Stromal cell of bone marrow (primary cell): ENCODE data around the gene MBL2.

Source experiments
- DNase-seq: peaks from one replicate; pipeline ENCODE4 v3.0.0-alpha.2; 2012; ENCODE audit warnings: low read depth

MBL2 gene

DNA sequence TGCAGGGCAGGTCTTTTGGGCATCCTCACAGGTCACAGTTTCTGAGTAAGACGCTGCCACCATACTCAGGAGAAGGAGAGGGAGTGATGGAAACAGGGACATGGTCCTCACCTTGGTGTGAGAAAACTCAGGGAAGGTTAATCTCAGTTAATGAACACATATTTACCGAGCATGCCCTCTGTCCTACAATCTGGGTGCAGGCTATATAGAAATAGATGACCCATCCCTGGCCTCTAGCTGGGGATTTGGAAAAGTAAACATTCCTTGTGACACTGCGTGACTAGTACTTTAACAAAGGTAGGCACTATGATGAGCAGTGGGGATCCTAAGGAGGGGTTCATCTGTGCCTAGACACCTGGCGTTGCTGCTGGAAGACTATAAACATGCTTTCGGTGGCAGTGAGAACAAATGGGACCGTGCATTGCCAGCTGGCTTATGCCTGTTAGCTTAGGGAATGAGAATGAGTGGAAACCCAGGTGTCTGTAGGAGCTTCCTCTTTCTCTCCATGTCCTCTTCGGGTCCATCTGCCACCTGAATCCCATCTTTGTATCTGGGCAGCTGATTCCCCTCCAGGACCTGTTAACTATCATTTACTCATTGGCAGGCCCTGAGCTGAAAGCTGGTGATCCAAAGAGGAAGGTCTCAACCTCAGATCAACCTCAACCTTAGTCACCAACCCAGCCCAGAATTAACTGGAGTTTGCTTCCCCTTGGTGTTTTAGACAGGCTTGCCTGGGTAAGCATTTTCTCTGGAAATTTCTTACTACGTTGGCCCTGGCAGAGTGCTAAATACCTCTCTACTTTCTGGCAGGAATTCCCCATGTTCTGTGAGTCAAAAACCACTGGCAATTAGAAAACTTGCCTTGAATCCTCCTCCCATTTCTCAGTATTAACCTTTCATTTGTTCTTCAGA lies 794 bp downstream of the MBL2 start:
- DNase-seq = peak; percentile 71

- no peak for DNase-seq
Measured at GRCh38 chr10:52770904-52771303, 1.7 kb downstream of the MBL2 start.

DNA sequence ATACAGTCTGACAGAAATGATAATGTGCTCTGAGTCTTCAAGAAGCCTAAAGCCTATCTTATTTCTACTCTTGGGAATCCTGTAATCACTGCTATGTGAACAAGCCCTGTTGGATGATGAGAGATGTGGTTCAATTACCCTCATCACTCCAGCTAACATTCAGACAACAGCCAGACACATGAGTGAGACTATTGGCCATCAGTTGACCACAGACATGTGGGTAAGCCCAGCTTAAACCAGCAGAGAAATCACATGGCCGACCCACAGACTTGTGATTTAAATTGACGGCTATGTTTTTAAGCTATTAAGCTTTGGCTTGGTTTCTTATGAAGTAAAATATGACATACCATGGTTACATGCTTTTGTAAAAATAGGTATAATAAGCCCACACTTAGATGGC lies 2.6 kb downstream of the MBL2 start:
- DNase-seq = no peak

- no peak for DNase-seq
Measured at GRCh38 chr10:52768001-52768532, 4.5 kb downstream of the MBL2 start.

GRCh38 chr10:52762088-52762487 lies 10.5 kb downstream of the MBL2 start:
- DNase-seq = no peak

DNA sequence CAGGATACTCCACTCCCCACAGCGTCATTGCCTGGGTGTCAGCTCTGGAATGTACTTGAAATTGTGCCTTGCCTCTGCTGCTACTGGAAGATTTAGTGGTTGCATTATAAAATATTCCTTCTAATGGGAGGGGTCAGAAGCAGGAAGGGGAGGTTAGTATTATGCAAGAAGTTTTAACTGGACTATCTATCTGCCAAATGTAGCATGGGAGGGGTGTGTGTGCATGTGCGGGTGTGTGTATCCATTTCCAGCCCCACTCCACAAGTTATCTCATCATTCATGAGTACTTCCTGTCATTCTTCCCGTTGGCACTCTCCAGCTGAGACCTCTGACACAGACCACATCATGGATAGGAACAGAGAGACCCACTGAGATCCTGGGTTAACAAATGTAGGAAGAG lies 13.4 kb downstream of the MBL2 start:
- no peak for DNase-seq

GRCh38 chr10:52758406-52758805 lies 14.2 kb downstream of the MBL2 start:
- DNase-seq = no peak

DNA sequence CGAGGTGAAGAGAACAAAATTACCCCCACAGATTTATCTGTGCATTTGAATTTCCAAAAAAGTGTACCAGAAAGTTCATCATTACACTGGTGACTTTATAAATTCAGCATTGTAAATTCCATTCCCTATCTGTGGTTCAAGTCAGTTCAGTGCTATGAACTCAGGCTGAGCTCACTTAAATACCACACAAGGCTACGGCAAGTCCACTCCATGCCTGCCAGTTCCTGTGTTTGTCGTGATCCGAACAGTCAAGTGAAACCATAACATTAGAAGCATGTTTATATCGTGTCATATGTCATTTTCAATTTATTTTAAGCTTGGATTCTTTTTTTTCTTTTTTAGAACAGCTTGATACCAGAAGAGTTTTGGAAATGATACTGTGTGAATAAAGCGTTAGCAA lies 14.8 kb downstream of the MBL2 start:
- DNase-seq = no peak

- DNase-seq = no peak
Measured at GRCh38 chr10:52756966-52757365, 15.6 kb downstream of the MBL2 start.

DNA sequence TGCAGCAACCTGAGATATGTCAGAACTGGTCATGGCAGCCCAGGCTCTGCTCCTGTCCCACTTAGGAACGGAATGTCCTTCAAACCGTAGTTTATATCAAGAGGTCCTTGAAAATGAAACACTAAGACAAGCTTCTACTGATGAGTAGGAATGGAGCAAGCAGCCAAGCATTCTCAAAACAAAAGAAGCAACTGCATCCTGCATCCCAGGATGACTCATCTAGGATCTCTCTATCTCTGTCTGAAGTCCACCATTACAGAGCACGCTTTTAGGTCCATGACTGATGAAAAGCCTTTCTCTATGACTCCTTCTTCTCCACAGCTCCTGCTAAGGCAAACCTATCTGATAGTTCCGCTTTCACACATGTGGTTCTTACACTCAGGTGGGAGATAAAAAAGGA lies 16.3 kb downstream of the MBL2 start:
- no peak for DNase-seq

DNA sequence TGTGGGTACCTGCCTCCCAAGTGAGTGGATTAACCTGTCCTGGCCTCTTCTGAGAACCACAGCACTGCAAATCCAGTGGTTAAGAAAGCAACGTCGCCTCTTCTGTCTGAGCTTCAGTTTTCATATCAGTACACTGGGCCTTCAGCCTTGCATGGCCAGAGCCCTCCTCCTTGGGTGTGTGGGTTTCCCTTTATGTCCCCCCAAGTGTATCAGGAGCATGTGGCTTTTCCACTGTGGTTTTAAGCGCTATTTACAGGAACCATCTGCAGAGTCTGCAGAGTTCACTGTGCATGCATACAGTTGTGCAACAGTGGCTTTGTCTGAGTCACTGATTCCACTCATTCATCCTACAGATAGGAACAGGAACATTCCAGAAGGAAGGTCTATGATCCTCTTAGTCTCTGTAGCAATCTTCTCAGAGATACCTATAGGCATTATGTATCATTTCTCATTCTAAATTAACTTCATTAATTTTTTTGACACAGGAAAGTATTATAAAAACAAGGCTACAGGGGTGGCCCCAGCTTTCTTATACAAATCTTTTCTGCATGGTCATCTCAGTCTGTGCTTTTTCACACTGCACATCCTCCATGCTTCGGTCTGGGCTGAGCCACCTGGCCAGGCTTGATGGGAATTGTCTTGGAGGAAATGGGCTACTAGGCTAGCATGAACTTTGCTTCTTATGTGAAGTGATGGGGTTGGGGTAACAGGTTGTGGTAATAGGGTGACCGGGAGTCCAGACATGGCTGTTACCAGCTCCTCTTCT lies 17.1 kb downstream of the MBL2 start:
- DNase-seq = peak; percentile 54

GRCh38 chr10:52752801-52753445 lies 19.7 kb downstream of the MBL2 start:
- no peak for DNase-seq

- DNase-seq = no peak
Measured at GRCh38 chr10:52752261-52752660, 20.3 kb downstream of the MBL2 start.

DNA sequence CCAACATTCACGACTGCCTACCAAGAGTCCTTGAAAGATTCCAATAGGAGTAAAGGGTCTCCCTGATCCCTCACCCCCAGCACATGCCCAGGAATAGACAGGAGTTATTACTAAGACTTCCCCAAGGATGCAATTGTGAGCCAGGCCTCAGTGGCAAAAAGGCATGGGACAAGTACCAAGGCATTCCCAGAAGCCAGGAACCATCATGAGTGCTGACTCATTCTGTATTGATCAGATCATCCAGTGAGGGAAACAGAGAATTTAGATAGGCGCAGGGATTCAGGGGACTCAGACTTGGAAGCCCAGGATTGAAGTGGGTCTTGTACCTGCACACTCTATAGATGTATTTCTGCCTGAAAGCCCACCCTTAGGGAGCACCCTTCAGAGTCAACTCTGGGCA lies 21.2 kb downstream of the MBL2 start:
- no peak for DNase-seq

DNA sequence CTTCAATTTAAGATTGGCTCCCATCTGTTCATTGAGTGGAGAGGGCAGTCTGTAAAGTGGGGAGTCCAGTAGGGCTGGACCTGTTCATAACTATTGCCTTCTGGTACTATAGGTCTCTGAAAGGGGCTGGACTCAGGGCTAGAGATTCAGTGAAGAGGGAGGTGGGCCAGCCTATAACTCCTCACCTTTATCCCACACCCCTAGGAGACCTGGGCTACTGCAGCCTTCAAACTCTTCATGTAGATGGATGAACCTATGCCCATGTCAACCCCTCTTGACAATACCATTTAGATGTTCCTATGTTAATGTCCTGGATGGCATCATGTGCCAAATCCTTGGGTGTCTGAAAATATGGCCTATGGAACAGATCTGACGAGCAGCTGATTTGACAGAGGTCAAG lies 22.0 kb downstream of the MBL2 start:
- no peak for DNase-seq

DNA sequence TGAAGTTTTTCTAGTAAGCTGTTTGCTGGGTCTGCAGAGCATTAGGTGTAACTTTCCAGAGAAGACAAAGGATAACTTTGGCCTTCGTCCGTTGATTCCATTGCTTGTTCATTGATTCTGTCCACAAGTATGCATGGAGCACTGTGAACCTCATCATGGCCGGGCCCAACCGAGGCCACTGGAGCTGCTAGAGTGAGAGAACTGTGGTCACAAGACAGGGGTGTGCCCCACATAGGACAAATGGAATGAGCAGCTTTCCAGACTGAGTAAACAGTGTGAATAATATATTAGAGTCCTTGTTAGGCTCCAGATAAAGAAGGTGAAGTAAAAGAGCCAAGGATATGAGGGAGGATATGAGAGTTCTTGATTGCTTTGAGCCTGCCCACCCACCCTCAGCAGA lies 24.9 kb downstream of the MBL2 start:
- DNase-seq = no peak

- DNase-seq = no peak
Measured at GRCh38 chr10:52746169-52746568, 26.4 kb downstream of the MBL2 start.

DNA sequence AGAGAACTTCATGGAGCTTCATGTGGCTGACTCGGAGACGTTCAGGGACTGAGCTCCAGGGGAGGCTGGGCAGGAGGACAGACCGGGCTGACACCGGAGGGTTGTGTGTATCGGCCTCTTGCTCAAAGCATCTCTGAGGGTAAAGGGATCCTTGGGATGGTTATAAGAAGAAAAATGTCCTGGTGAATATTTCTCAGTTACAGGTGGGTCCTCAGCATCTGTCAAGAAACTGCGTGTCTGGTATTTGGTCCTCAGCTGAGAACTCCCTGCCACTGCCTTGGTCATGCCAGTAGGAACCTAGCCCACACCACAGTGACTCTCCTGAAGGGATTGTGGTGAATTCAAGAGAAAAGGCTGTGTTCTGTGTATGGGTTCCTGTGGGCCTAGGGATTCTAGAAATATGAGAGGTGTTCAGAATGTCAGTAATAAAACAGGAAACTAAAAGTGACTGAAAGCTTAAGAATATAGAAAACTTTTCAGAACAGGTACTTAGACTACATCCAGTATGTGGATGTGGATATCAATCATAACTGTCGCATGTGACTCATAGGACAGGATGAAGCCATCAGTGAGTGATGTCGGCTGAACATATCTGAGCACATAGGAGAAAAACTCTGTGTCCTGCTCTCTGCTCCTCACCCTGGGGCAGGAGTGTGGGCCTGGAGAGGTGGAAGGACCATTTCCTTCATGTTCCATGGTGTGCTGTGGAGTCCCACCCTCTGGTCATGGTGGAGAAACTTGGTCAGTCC lies 28.4 kb downstream of the MBL2 start:
- no peak for DNase-seq

DNA sequence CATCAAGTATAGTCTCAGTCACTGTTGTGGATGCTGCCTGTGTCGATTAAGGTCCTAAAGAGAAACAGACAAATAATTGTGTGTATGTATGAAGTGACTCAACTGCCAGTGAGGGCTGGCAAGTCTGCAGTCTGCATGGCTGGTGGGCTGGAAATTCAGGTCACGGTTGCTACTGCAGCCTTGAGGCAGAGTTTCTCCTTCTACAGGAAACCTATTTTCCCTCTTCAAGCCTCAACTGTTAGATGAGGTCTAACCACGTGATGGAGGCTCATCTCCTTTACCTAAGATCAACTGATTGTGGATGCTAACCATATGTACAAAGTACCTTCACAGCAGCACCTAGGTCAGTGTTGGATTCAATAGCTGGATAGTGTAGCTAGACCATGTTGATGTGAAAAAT lies 29.9 kb downstream of the MBL2 start:
- no peak for DNase-seq

- DNase-seq = no peak
Measured at GRCh38 chr10:52741851-52742250, 30.7 kb downstream of the MBL2 start.

- DNase-seq = no peak
Measured at GRCh38 chr10:52740913-52741675, 31.5 kb downstream of the MBL2 start.
